GM18867 (cell line): ENCODE measurements around the gene ATP6V1F.
"Not testable (repeated sequence)": the region's sequence is repeated elsewhere in the genome, so short reads cannot be mapped to it uniquely, and the experiment has no call there.

Experiments
- ATAC-seq: cut with Tn5 transposase; IDR thresholded peaks from one replicate; pipeline ENCODE4 v1.9.1; 2021; ENCODE audit warnings: mild to moderate bottlenecking, moderate library complexity; ENCODE audit not compliant: unreplicated experiment

Gene ATP6V1F

DNA sequence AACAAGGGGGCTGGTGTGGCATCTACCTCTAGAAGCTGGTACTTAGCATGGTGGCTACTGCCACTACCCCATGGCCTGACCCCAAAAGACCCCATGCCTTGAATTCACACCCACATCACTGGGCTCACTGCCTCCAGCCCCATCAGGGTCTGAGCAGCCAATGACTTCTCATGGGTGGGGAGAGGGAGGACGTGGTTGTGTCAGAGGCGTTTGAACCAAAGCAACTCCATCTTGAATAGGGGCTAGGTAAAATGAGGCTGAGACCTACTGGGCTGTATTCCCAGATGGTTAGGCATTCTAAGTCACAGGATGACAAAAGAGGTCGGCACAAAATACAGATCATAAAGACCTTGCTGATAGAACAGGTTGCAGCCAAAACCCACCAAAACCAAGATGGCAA lies 32.7 kb downstream of the ATP6V1F start:
- ATAC-seq = no peak

DNA sequence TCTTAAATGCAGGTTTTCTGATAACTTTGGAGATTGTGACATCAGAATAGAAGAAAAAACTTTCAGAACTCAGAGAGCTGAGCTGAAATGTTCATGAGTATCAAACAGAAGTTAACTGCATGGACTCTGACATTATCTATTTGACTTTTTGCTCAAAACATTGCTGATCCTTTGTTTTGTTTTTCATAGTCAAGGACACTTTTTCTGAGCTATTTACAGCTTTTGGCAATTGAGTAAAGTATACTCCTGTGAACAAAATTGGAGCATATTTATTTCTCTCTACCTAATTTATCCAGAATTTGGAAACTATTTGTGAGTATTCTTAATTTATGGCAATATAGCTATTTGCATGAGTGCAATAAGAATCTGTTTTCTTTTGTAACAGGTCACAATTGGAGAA lies 36.7 kb downstream of the ATP6V1F start:
- ATAC-seq = no peak

- no peak for ATAC-seq
Measured at GRCh38 chr7:128900237-128900636, 37.6 kb downstream of the ATP6V1F start.

DNA sequence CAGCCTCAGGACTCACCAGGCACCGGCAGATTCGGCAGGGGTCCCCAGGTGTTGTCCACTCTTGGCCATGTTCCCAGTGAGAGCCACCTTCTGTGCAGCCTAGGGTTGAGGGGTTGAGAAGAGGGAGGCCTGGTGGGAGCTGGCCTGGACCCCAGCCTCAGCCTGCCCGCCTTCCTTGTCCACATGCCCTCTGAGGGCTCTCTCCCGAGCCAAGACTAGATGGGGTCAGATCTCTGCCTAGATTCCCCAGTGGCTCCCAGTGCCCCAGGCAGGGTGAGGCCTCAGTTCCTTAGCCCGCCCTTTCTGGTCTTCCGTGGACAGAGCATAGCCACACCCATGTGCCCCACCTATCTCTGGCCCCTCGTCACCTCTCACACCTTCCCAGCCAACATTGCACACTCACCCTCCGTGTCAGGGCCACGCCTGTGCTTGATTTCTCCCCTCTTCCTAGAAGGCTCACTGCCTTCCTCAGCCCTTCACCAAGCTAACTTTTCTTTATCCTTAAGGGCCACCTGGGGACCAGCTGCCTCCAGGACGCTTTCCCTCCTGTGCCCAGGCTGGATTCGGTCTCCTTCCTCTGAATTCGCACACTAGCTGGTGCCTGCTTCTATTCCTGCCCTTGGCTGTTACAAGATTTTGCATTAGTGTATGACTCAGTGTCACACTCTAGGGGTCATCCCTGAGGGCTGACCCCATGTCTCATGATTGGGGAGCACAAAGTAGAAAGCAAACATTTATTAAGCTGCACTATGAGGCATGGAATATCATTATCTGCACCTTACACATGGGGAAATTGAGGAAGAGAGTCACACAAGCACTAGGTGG lies 40.3 kb downstream of the ATP6V1F start:
- no peak for ATAC-seq

GRCh38 chr7:128903621-128904361 lies 41.1 kb downstream of the ATP6V1F start:
- no peak for ATAC-seq

DNA sequence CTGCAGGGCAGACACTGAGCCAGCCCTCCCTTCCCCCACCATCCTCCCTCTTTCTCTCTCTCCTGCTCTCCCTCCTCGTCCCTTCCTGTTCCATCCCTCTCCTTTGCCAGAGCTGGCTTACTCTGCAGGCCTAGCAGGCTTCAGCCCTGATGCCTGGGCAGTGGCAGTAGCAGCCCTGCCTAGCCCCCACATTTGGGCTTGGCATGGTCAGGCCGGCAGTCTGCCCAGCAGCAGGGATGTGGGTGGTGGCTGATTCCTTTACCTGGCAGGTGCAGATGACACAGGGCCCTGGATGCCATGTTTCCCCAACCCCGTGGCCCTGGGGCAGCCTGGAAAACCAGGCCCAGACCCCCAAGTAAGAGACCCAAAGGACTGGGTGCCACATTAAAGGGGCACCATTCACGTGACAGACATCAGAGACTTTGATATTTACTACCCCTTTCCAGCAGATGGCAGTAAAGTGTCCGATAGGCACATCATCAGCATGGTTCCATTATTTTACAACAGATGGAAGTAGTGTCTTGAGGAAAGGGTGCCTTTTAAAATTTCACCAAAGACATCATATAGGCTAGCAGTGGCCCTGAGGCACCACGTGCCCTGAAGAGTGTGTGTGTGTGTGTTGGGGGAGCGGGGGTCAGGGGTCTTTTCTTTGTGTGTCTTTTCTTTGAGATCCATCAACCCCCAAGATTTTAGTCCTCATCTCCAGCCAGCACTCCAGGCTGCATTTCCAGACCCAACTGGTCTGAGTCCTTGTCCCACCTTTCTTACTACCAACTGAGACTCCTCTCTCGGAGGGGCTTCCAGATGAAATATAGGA lies 41.9 kb downstream of the ATP6V1F start:
- no peak for ATAC-seq

GRCh38 chr7:128906001-128906765 lies 43.5 kb downstream of the ATP6V1F start:
- no peak for ATAC-seq

GRCh38 chr7:128906766-128907559 lies 44.3 kb downstream of the ATP6V1F start:
- ATAC-seq = no peak

- ATAC-seq = no peak
Measured at GRCh38 chr7:128908750-128909624, 46.3 kb downstream of the ATP6V1F start.

- ATAC-seq = no peak
Measured at GRCh38 chr7:128909625-128910568, 47.2 kb downstream of the ATP6V1F start.

DNA sequence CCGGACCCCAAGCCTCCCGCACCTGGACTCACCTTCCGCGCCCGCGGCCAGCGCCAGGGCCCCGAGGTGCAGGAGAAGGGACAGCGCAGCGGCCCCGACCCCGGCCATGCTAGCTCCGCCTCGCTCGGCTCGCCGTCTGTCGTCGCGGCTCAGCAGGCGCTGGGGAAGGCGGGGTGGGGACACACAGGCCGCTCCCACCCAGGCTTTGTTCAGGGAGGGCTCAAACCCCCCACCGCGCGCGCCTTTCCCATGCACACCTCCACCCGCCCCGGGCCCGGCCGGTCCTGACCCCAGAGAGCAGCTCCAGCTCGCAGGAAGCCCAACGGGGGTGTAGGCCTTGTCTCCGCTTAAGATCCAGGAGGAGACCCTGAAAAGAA lies 47.9 kb downstream of the ATP6V1F start, which contains the start of gene KCP:
Gene KCP (minus strand): TSS at position 141 of the 377 bp plus-strand sequence. CDS start 33 bp downstream, at position 108.
- no peak for ATAC-seq

DNA sequence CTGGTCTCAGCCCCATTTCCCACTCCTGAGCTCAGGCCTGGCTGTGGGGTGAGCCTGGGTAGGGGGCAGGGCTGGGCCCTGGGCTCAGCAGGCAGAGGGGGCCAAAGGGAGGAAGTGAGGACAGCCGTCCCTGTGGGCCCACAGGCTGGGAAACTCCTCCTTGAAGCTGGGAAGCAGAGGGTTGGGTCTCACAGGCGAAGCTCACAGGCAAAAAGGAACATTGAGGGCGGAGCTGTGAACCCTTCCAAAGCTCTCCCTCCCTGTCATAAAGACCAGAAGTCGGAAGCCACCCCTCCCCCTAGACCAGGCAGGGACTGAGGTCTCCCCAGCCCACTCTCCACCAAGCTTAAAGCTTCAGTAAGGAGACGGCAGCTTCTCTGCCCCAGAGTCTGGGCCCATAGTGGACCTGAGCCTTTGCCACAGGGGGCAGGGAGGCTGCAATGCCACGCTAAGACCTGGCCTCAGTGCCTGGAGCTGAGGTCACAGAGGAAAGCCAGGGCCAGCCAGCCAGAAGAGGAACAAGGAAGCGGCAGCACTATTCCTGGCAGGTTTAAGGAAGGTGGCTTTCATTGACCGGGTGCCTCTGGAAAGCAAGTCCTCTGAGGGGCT lies 48.9 kb downstream of the ATP6V1F start:
- ATAC-seq = no peak

DNA sequence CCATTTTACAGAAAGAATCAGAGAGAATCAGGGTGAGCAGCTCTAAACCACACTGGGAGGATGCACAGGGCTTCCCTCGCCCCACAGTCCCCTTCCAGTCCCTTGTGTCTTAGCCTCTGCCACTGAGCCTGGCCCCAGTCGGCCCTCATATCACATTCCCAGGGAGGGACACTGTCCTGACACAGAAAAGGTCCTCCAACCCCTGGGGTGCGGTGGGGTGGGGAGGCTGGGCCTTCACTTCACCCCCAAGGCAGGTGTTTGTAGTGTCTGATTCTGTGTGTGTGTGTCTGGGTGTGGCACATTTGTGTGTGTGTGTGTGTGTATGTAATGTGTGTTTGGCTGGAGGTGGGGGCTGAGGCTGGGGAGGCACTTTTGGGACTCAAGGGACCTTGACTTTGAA lies 49.6 kb downstream of the ATP6V1F start:
- ATAC-seq = no peak

DNA sequence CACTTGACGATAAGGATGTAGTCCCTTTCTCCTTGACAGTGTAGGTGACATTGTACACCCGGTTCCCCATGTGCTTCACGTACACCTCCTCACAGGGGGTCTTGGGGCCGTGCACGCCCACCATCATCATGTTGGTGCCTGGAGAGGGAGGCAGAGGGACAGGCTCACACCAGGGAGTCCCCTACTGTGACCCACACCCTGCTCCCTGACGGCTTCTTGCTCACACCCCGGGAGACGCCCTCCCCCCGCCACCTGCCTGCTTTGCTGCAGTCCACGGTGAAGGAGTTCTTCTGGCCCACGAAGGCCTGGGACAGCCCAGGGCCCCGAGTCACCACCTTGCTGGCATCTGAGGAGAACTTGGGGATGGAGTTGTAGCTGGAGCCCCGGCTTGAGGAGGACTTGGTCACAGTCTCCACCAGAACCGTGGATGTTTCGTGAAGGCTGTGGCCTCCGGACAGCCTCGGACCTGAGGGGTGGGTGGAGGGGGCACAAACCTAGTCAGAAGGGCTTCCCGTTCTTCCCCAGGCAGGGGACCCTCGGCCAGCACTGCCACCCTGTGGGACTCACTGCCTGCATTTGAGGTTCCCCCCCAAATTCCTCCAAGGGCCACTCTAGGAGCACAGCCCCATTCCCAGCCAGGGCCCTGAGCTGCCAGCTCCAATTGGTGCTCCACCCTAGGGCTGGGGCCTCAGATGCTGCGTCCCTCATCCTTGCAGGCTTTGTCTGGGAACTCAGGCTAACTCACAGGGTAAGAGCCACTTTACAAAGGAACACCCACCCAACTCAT lies 50.2 kb downstream of the ATP6V1F start:
- ATAC-seq = not testable (repeated sequence)

DNA sequence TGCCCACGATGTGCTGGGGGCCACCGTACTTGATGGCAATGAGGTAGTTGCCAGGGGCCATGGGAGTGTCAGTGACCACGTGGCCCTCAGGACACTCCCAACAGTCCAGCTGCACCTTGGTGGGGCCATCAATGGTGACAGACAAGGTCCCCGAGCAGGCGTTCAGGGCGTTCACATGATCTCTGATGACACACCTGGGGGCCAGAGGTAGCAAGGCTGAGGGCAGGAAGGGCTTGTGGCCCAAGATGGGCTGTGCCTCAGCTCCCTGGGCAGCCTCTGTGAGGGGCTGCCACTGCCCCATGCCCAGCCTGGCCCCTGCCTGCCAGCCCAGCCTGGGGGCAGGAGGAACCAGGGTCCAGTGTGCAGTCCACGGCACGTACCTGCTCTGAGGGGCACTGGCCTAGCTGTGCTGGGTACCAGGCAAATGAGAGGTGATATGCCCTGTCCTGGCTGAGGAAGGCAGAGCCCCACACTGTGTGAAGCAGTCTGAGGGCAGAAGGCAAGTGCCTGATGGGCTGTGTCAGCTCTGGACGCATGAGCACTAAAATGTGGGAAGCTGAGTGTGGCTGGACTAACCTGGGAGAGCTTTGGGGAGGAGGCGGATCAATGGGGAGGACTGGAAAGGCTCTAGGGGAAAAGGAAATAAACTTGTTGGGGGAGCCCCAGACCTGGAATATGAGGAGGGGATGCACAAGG lies 51.4 kb downstream of the ATP6V1F start:
- ATAC-seq = no peak
